T-helper 1 cell treated with Interleukin-12 subunit alpha and Interleukin-12 subunit beta and Interleukin-4 antibody, amounts not matched to agents 30 μg/mL and 1 μg/mL, for 36 hours (primary cell): ENCODE results near the gene NEDD4L.

Experiments used
- H3K27ac Mint-ChIP-seq: one replicate; pipeline ENCODE4 v1.8.0; 2021; ENCODE audit warnings: mild to moderate bottlenecking, mixed read lengths
- H3K27me3 Mint-ChIP-seq: one replicate; pipeline ENCODE4 v1.8.0; 2021; ENCODE audit warnings: low read depth, mixed read lengths
- H3K36me3 Mint-ChIP-seq: one replicate; pipeline ENCODE4 v1.8.0; 2021; ENCODE audit warnings: low read depth, mixed read lengths
- H3K4me1 Mint-ChIP-seq: one replicate; pipeline ENCODE4 v1.8.0; 2021; ENCODE audit warnings: low read depth, mixed read lengths
- H3K4me3 Mint-ChIP-seq: one replicate; pipeline ENCODE4 v1.8.0; 2021; ENCODE audit warnings: mild to moderate bottlenecking, moderate library complexity, mixed read lengths
- H3K9me3 Mint-ChIP-seq: one replicate; pipeline ENCODE4 v1.8.0; 2021; ENCODE audit warnings: mixed read lengths

Gene NEDD4L

DNA sequence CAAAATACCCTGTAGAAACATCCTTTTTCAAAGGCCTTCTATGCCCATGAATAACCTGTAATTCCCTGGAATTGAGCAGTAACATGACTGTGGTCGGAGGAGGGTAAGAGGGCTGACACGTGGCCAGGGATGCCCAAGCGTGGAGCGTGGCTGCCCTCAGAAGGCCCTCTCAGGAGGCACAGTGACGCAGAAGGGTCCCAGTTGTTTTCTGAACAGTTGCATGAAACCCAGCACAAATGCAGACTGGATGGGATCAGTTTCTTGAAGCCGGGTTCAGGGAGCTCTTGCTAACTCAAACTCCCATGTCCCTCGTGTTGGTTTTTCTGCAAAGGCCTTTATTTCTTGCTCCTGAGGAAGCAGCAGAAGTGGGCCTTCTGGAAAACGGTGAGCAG is 347.9 kb downstream of the NEDD4L start:
- no peaks in the 10 kb centered on the region for H3K4me1 Mint-ChIP-seq
- H3K9me3 Mint-ChIP-seq = no peaks in the 10 kb centered on the region
- H3K4me3 Mint-ChIP-seq = no peak overlapping the region
- H3K27ac Mint-ChIP-seq = no peak overlapping the region
- no peaks in the 10 kb centered on the region for H3K27me3 Mint-ChIP-seq
- H3K36me3 Mint-ChIP-seq = no peaks in the 10 kb centered on the region

DNA sequence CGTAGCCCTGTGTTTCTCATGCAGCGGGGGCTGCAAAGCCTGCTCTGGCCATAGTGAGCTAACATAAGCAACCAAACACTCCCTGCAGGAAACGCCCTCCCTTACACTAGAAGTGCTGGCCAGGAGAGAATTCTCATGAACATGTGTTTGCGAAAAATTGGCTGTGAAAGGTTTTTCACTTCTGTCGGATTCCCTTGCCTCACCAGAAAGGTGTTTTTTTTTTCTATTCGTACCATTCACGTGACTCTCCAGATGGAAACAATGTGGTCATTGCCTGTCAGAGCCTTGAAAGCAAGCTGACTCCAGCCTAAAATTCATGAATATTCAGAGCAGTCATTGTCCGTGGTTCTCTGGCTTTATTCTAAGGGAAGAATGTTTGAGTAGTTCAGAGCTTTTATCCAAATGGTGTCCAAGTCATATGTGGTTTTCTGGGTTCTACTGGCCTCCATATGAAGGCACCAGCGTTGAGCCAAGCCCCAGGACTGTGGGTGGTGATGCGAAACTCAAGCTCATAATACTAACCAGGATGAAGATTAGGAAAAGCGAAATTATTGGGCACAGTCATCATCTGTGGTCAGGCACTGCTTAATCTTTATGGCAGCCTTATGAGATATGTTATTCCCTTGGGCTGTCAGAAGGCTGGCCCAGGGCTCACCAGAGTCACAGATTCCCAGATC is 348.4 kb downstream of the NEDD4L start:
- Mint-ChIP-seq H3K36me3 (no peaks in the 10 kb centered on the region), H3K27me3 (no peaks in the 10 kb centered on the region), H3K4me3 (no peak overlapping the region), H3K9me3 (no peaks in the 10 kb centered on the region), H3K4me1 (no peaks in the 10 kb centered on the region), H3K27ac (no peak overlapping the region)

DNA sequence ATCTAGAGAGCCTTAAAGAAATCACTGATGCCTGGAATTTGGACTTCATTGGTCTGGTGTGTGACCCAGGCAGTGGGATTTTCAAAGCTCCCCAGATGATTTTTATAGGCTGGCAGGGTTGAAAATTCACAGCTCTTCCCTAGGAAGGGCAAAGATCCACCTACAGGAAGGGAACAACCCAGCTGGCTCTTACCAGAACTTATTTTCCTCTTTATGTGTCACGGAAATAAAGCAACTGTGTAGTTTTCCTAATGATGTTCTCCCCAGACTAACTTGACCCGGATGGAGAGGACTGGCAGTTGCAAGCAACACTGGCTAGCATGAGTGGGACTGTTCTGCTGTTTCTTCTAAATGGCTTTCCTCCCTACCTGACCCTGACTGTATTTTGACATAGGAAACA is 349.3 kb downstream of the NEDD4L start:
- Mint-ChIP-seq H3K4me3 (no peak overlapping the region), H3K36me3 (no peaks in the 10 kb centered on the region), H3K27ac (no peak overlapping the region), H3K9me3 (no peaks in the 10 kb centered on the region), H3K4me1 (no peaks in the 10 kb centered on the region), H3K27me3 (no peaks in the 10 kb centered on the region)

DNA sequence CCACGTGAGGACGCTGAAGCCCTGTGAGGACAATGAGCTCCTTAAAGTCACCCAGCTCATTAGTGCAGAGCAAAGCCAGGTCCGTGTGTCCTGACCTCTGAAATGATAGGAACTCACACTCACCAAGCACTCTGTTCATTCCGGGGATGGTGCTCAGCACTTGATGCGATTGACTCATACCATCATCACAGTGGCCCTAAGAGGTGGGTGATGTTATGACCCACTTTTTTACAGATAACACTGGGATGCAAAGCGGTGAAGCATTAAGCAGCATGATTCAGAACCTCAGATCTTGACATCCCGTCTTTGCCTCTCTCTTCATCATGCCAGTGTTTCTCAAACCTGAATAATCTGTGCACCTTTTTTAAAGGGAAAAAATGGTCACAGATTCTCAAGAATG is 350.0 kb downstream of the NEDD4L start:
- no peaks in the 10 kb centered on the region for H3K4me1 Mint-ChIP-seq
- no peaks in the 10 kb centered on the region for H3K9me3 Mint-ChIP-seq
- no peak overlapping the region for H3K4me3 Mint-ChIP-seq
- H3K27ac Mint-ChIP-seq = no peak overlapping the region
- H3K36me3 Mint-ChIP-seq = no peaks in the 10 kb centered on the region
- no peaks in the 10 kb centered on the region for H3K27me3 Mint-ChIP-seq

DNA sequence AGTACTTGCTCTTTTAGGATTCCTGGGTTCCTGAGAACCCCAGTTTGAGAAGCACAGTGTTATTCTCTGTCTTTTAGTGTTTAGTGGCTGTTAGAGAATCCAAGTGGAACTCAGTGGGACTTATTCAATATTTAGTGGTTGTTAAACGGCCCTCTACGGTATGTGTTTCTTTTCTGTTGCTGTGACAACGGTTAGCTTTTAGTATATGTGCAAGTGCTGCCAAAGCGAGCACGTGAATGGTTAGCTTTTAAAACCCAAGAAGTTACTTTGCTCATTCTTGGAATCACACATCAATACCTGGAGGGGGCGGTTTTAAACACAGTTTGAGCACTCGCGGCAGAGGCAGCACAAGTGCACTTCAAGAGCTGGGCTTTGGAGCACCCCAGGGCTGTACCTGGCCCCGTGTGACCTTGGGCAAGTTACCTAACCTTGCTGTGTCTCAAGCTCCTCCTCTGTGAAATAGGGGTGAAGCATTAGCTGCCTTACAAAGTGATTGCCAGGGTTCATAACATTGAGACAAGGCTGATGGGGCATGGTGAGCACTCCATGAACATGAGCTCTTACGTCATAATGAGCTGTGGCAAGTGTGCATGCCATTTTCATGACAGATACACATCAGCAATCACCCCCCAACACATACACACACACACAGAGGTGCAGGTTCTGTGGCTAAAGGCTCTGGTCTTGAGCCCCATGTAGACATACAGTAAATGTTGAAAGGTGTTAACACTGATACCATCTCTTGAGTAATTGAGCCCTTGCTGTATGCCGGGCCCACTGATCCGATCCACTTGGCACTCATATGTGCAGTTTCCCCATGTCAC is 350.8 kb downstream of the NEDD4L start:
- no peak overlapping the region for H3K27ac Mint-ChIP-seq

DNA sequence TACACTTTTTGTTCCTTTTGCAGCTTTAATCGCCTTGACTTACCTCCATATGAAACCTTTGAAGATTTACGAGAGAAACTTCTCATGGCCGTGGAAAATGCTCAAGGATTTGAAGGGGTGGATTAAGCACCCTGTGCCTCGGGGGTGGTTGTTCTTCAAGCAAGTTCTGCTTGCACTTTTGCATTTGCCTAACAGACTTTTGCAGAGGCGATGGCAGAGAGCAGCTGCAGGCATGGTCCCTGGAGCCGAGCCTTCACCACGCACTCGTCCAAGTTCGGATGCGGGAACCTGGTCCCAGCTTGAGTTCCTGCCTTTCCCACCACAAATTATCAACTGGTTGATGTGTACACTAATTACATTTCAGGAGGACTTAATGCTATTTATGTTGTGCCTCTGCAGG is 352.1 kb downstream of the NEDD4L start:
- H3K4me1 Mint-ChIP-seq = peaks cover 5% of the 10 kb centered on the region
- no peaks in the 10 kb centered on the region for H3K27me3 Mint-ChIP-seq
- H3K27ac Mint-ChIP-seq = no peak overlapping the region
- no peaks in the 10 kb centered on the region for H3K36me3 Mint-ChIP-seq
- no peak overlapping the region for H3K4me3 Mint-ChIP-seq
- no peaks in the 10 kb centered on the region for H3K9me3 Mint-ChIP-seq

More for the DNA sequence above, 350.8 kb downstream of the NEDD4L start:
- H3K9me3 Mint-ChIP-seq = no peaks in the 10 kb centered on the region
- no peaks in the 10 kb centered on the region for H3K36me3 Mint-ChIP-seq
- H3K27me3 Mint-ChIP-seq = no peaks in the 10 kb centered on the region
- no peak overlapping the region for H3K4me3 Mint-ChIP-seq
- no peaks in the 10 kb centered on the region for H3K4me1 Mint-ChIP-seq

DNA sequence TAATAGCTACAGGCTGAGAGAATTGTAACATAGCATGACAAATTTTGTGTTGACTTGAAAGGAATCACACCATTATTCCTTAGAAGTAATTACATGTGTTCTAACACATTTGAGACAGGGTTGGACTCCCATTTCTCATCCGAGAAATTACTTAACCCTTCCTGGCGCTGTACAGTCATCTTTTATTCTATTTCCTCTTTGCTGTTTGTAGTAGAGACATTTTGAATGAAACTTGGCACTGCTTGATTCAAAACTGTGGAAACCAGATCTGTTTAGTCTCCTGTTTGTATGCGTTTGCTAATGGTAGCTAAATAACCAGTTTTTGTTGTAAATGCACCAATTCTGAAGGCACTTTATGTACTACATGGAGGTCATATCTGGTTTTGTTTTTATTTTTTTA is 352.9 kb downstream of the NEDD4L start:
- H3K36me3 Mint-ChIP-seq = no peaks in the 10 kb centered on the region
- no peak overlapping the region for H3K4me3 Mint-ChIP-seq
- peaks cover 9% of the 10 kb centered on the region for H3K4me1 Mint-ChIP-seq
- H3K27me3 Mint-ChIP-seq = no peaks in the 10 kb centered on the region
- no peak overlapping the region for H3K27ac Mint-ChIP-seq
- H3K9me3 Mint-ChIP-seq = no peaks in the 10 kb centered on the region

DNA sequence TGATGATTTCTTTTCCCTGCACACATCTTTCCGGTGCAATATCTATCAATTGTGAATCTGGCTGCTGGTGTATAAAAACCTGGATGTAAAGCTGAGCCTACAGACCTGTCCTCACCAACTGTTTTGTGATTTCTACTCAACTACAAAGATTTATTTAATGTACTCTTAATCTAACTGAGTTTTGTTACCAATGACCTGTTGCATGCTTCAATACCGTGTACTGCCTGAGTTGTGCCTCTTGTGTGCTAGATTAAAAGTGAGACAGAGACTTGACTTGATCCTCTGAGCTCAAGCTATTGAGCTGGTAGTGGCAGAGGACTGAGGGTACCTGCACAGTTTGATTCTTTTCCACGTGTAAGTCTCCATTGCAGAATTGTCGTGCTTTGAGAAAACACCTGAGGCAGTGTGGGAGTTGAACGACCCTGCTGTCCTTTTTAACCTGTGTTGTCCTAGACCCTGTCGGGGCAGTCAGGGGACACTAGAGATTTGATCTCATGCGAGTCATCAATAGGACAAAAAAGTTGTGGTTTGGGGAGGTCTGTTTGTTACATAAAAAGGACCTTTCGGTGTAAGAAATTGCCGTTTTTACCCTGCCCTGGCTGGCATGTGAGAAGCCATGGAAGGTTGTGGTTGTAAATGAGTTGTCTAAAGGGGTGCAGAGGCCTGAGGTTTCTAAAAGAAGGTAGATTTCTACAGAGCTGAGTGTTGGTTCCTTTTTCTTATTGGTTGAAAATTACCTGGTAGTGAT is 353.5 kb downstream of the NEDD4L start:
- Mint-ChIP-seq H3K9me3 (no peaks in the 10 kb centered on the region), H3K4me3 (no peak overlapping the region), H3K27ac (no peak overlapping the region), H3K4me1 (peaks cover 10% of the 10 kb centered on the region), H3K27me3 (no peaks in the 10 kb centered on the region), H3K36me3 (no peaks in the 10 kb centered on the region)

DNA sequence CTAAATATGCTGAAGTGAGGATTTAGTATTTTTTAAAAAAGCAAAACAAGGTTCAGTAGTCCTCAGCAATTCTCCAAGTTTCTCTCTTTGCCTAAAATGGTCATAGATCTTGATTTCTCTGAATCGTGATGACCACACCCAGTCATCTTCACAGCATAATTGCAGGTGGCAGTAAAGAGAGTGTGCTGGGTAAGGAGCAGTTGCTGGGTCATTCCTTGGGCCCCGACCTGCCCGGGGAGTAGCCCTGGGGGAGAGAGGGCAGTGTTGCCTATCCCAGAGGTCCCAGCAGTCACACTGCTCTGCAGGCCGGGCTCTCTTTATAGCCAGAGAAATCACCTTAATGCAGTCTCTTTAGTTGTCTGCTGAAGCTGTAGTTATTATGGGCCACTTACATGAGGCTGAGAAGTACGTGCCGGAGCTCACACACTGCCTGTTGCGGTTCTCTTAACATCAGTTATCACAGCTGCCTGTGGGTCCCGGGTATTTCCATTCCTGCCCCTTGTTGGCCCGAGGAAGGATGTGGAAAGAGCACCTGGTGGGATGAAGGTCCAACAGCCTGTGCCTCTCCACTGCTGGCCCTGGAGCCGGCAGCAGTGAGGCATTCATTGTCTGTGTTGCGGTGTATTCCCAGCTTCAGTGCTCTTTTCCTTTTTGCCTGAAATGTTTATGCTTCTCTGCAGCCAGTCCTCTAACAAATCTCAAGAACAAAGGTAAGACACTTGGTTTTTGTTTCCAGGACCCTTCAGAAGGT is 354.8 kb downstream of the NEDD4L start:
- Mint-ChIP-seq H3K27ac (no peak overlapping the region), H3K27me3 (no peaks in the 10 kb centered on the region), H3K4me3 (no peak overlapping the region), H3K9me3 (no peaks in the 10 kb centered on the region), H3K36me3 (no peaks in the 10 kb centered on the region), H3K4me1 (peaks cover 10% of the 10 kb centered on the region)

DNA sequence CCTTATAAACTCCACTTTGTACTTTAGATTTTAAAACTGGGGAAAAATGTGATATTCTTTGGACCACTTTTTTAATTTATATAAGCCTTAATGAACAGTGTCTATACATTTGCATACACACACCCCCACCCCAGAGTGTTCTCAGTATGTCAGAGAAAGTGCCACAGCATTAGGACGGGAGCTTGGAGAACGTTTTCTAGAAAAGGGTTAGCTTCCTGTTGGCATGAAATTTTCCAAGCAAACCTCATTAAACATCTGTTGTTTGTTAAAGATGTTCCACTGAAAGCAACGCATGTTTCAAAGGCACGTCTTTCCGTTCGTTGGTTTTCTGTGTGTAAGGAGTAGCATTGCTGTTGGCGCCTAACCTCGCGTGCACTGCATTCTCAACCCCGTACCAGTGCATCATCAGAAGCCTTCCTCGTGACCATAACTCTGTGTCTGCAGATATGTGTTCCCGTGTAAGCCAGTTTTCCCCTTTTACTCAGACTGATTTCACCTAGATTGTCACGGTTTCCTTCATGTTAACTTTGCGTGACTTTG is 356.4 kb downstream of the NEDD4L start:
- no peaks in the 10 kb centered on the region for H3K36me3 Mint-ChIP-seq
- no peaks in the 10 kb centered on the region for H3K27me3 Mint-ChIP-seq
- H3K4me1 Mint-ChIP-seq = peaks cover 10% of the 10 kb centered on the region
- peak overlapping the region; percentile 50 for H3K27ac Mint-ChIP-seq
- peak overlapping the region; percentile 9 for H3K4me3 Mint-ChIP-seq
- no peaks in the 10 kb centered on the region for H3K9me3 Mint-ChIP-seq

DNA sequence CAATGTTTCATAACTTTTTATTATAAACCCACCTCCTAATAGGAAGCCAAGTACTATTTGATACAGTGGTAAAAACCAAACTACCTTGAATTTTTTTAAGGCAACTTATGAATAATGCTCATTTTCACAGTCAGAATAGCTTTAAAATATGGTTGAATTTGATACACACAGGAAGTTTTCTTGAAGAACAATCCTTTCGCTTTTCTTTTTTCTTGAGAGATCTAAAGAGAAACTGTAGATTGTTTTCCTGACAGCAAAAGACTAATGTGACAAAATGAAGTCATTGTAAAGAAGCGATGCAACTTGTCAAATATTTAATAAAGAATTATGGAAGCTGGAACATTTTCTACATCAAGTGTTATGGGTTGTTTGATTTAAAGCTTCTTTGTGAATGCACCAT is 357.2 kb downstream of the NEDD4L start:
- H3K9me3 Mint-ChIP-seq = no peaks in the 10 kb centered on the region
- H3K27ac Mint-ChIP-seq = no peak overlapping the region
- no peaks in the 10 kb centered on the region for H3K27me3 Mint-ChIP-seq
- no peaks in the 10 kb centered on the region for H3K36me3 Mint-ChIP-seq
- no peak overlapping the region for H3K4me3 Mint-ChIP-seq
- H3K4me1 Mint-ChIP-seq = peaks cover 10% of the 10 kb centered on the region

DNA sequence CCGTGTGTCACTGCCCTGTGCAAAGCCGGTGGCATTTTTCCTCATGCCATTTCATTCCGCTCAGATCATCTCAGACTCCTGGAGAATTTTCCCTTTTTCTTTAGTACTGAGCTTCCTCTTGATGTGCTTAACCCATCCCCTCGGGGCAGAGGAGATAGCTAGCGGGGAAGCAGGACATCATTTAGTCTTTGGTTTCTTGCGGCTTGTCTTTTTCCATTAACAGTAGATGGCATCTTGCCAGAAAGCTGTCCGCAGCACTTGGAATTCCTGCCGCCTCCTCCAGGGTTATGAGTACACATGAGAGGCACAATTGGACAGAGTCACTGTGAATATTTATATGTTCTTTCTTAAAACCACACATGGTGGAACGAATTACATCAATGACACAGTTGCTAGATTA is 358.2 kb downstream of the NEDD4L start:
- Mint-ChIP-seq H3K9me3 (no peaks in the 10 kb centered on the region), H3K36me3 (no peaks in the 10 kb centered on the region), H3K4me1 (peaks cover 10% of the 10 kb centered on the region), H3K27me3 (no peaks in the 10 kb centered on the region), H3K4me3 (no peak overlapping the region), H3K27ac (no peak overlapping the region)

DNA sequence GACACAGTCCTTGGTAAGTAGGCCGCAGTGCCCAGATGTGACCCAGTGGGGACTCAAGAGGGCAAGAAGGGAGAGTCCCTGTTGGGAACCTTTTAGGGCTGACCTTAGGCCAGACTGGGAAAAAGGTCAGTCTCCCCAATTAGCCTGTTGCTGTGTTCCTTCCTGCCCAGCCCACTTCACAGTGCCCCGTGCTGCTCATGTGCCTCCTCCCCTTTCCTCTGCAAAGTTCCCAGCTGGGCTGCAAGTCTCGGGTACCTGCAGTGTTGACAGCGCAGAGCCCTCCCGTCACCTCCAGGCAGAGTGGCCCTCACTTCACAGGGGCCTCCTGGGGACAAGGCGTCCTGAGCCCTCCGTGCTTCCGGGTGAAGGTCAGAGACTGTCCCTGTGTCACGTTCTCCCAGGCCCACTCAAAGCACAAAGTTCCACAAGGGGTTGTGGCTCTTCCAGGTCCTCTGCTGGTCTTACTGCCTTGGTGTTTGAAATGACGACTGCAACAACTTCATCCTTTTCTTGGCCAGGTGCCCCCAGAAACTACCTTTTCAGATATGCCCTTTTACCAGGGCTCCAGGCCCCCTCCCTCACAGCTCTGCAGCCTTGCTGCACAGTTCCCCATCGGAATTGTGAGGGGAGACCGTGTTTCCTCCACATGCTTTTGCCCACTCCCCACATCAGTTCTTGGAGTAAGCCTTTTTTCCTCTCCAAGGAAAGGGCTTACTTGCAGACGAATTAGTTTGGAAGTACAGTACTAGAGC is 359.1 kb downstream of the NEDD4L start:
- no peaks in the 10 kb centered on the region for H3K27me3 Mint-ChIP-seq
- no peak overlapping the region for H3K27ac Mint-ChIP-seq
- no peaks in the 10 kb centered on the region for H3K9me3 Mint-ChIP-seq
- H3K4me1 Mint-ChIP-seq = peaks cover 10% of the 10 kb centered on the region
- no peaks in the 10 kb centered on the region for H3K36me3 Mint-ChIP-seq
- H3K4me3 Mint-ChIP-seq = no peak overlapping the region
